ENCODE data around the gene CNDP2.
"Not testable (repeated sequence)": the region's sequence is repeated elsewhere in the genome, so short reads cannot be mapped to it uniquely, and the experiment has no call there.

The CNDP2 gene

GRCh38 chr18:74562131-74562730 lies 66.1 kb downstream of the CNDP2 start:
- H3K36me3 ChIP-seq, result peaks cover 0 to 3% (median 0%) of the 10 kb centered on the region in 11 experiments; a peak in 1 of 22 replicates
- H4K20me1 ChIP-seq, result no peaks in the 10 kb centered on the region
- H3K9ac ChIP-seq, result no peak overlapping the region
- no peak for TF ChIP-seq Cebpa-rat (IDR thresholded peaks at IDR 0.05)
- H3K27me3 ChIP-seq, result no peaks in the 10 kb centered on the region
- peaks cover 20 to 25% (median 23%) of the 10 kb centered on the region in 11 experiments for H3K9me3 ChIP-seq (replicated peaks in 1 of 11)
- H3K4me3 ChIP-seq, result no peak overlapping the region
- H3K4me1 ChIP-seq, result peaks cover 0 to 9% (median 2%) of the 10 kb centered on the region in 10 experiments; a peak in 2 of 20 replicates
- H3K4me2 ChIP-seq, result no peak overlapping the region
- H3K27ac ChIP-seq, result no peak overlapping the region

- TF ChIP-seq Cebpa-rat (IDR thresholded peaks at IDR 0.05), result no peak
- peaks cover 25 to 31% (median 28%) of the 10 kb centered on the region in 11 experiments for H3K9me3 ChIP-seq (replicated peaks in 1 of 11)
- H4K20me1 ChIP-seq, result no peaks in the 10 kb centered on the region
- peaks cover 0 to 9% (median 4%) of the 10 kb centered on the region in 10 experiments; a peak in 7 of 20 replicates for H3K4me1 ChIP-seq
- H3K9ac ChIP-seq, result no peak overlapping the region
- no peak overlapping the region for H3K4me3 ChIP-seq
- H3K27ac ChIP-seq, result no peak overlapping the region
- H3K27me3 ChIP-seq, result no peaks in the 10 kb centered on the region
- no peak overlapping the region for H3K4me2 ChIP-seq
- H3K36me3 ChIP-seq, result peaks cover 0 to 3% (median 0%) of the 10 kb centered on the region in 11 experiments; a peak in 1 of 22 replicates
Observed at GRCh38 chr18:74562775-74563174, 66.6 kb downstream of the CNDP2 start.

- Histone ChIP-seq H3K9me3 (replicated peaks in 1 of 11) (peaks cover 25 to 41% (median 35%) of the 10 kb centered on the region in 11 experiments), H3K4me1 (peaks cover 0 to 15% (median 8%) of the 10 kb centered on the region in 10 experiments; a peak in 10 of 20 replicates), H3K27me3 (no peaks in the 10 kb centered on the region), H3K27ac (no peak overlapping the region), H4K20me1 (no peaks in the 10 kb centered on the region), H3K36me3 (peaks cover 0 to 3% (median 0%) of the 10 kb centered on the region in 11 experiments; a peak in 1 of 22 replicates), H3K4me2 (no peak overlapping the region), H3K4me3 (no peak overlapping the region), H3K9ac (no peak overlapping the region)
- TF ChIP-seq Cebpa-rat (IDR thresholded peaks at IDR 0.05), result no peak
Observed at GRCh38 chr18:74563999-74564398, 67.8 kb downstream of the CNDP2 start.

GRCh38 chr18:74565164-74565563 lies 69.0 kb downstream of the CNDP2 start:
- peaks cover 0 to 15% (median 8%) of the 10 kb centered on the region in 10 experiments; a peak in 10 of 20 replicates for H3K4me1 ChIP-seq
- not testable (repeated sequence) for H3K9ac ChIP-seq, H3K27me3 ChIP-seq, H3K36me3 ChIP-seq, H3K4me3 ChIP-seq, H4K20me1 ChIP-seq, H3K4me2 ChIP-seq, H3K27ac ChIP-seq
- peaks cover 25 to 43% (median 35%) of the 10 kb centered on the region in 11 experiments for H3K9me3 ChIP-seq (replicated peaks in 1 of 11)

- H3K9me3 ChIP-seq (replicated peaks in 1 of 11), result peaks cover 25 to 43% (median 35%) of the 10 kb centered on the region in 11 experiments
- H3K36me3 ChIP-seq, H3K4me2 ChIP-seq, H4K20me1 ChIP-seq, H3K27ac ChIP-seq, H3K9ac ChIP-seq, H3K27me3 ChIP-seq: not testable (repeated sequence)
- H3K4me1 ChIP-seq, result peaks cover 0 to 13% (median 6%) of the 10 kb centered on the region in 10 experiments; a peak in 10 of 20 replicates
- H3K4me3 ChIP-seq, result peak overlapping the region in 1 of 10 experiments; percentile 11; a peak in 1 of 20 replicates
Observed at GRCh38 chr18:74565993-74566392, 69.8 kb downstream of the CNDP2 start.

GRCh38 chr18:74567822-74568221 lies 71.7 kb downstream of the CNDP2 start:
- no peak for TF ChIP-seq Cebpa-rat (IDR thresholded peaks at IDR 0.05)
- peaks cover 25 to 43% (median 35%) of the 10 kb centered on the region in 11 experiments for H3K9me3 ChIP-seq (replicated peaks in 1 of 11)
- no peak overlapping the region for H3K4me3 ChIP-seq
- H3K36me3 ChIP-seq, result peaks cover 0 to 3% (median 0%) of the 10 kb centered on the region in 11 experiments; a peak in 1 of 22 replicates
- H3K4me2 ChIP-seq, result peak overlapping the region in 2 of 11 experiments; percentile 25 to 46; a peak in 3 of 22 replicates
- no peaks in the 10 kb centered on the region for H4K20me1 ChIP-seq
- peaks cover 0 to 11% (median 6%) of the 10 kb centered on the region in 10 experiments; a peak in 8 of 20 replicates for H3K4me1 ChIP-seq
- H3K27ac ChIP-seq, result no peak overlapping the region
- no peak overlapping the region for H3K9ac ChIP-seq
- no peaks in the 10 kb centered on the region for H3K27me3 ChIP-seq

GRCh38 chr18:74569401-74569800 lies 73.2 kb downstream of the CNDP2 start:
- no peak overlapping the region for H3K27ac ChIP-seq
- peaks cover 0 to 11% (median 6%) of the 10 kb centered on the region in 10 experiments; a peak in 8 of 20 replicates for H3K4me1 ChIP-seq
- no peak overlapping the region for H3K4me3 ChIP-seq
- H3K9ac ChIP-seq, result no peak overlapping the region
- peaks cover 0 to 3% (median 0%) of the 10 kb centered on the region in 11 experiments; a peak in 1 of 22 replicates for H3K36me3 ChIP-seq
- TF ChIP-seq Cebpa-rat (IDR thresholded peaks at IDR 0.05), result no peak
- no peaks in the 10 kb centered on the region for H3K27me3 ChIP-seq
- H3K4me2 ChIP-seq, result no peak overlapping the region
- H3K9me3 ChIP-seq (replicated peaks in 1 of 11), result peaks cover 25 to 43% (median 35%) of the 10 kb centered on the region in 11 experiments
- no peaks in the 10 kb centered on the region for H4K20me1 ChIP-seq

- H3K27me3 ChIP-seq, result no peaks in the 10 kb centered on the region
- H3K9me3 ChIP-seq (replicated peaks in 1 of 11), result peaks cover 25 to 39% (median 30%) of the 10 kb centered on the region in 11 experiments
- no peak overlapping the region for H3K4me2 ChIP-seq
- peaks cover 0 to 3% (median 0%) of the 10 kb centered on the region in 11 experiments; a peak in 1 of 22 replicates for H3K36me3 ChIP-seq
- no peaks in the 10 kb centered on the region for H4K20me1 ChIP-seq
- H3K4me3 ChIP-seq, result no peak overlapping the region
- peaks cover 0 to 11% (median 6%) of the 10 kb centered on the region in 10 experiments; a peak in 8 of 20 replicates for H3K4me1 ChIP-seq
- no peak overlapping the region for H3K9ac ChIP-seq
- TF ChIP-seq Cebpa-rat (IDR thresholded peaks at IDR 0.05), result no peak
- no peak overlapping the region for H3K27ac ChIP-seq
Observed at GRCh38 chr18:74570266-74570665, 74.1 kb downstream of the CNDP2 start.

GRCh38 chr18:74571895-74572680 lies 75.9 kb downstream of the CNDP2 start:
- H3K4me1 ChIP-seq, result peaks cover 0 to 11% (median 6%) of the 10 kb centered on the region in 10 experiments; a peak in 8 of 20 replicates
- no peak overlapping the region for H3K9ac ChIP-seq
- no peaks in the 10 kb centered on the region for H4K20me1 ChIP-seq
- H3K4me3 ChIP-seq, result no peak overlapping the region
- no peaks in the 10 kb centered on the region for H3K27me3 ChIP-seq
- no peak overlapping the region for H3K4me2 ChIP-seq
- H3K36me3 ChIP-seq, result no peaks in the 10 kb centered on the region
- no peak overlapping the region for H3K27ac ChIP-seq
- peaks cover 6 to 21% (median 12%) of the 10 kb centered on the region in 11 experiments for H3K9me3 ChIP-seq (replicated peaks in 1 of 11)
- TF ChIP-seq Cebpa-rat (IDR thresholded peaks at IDR 0.05), result no peak

All from BLaER1 treated with 17β-estradiol and CSF1 and Interleukin-3, amounts not matched to agents 10 nM and 100 nM (cell line).